Esophagus muscularis mucosa (tissue), 4 donors: Measurements from ENCODE around the gene TMEM123. TPM values are rescaled to one million over a fixed set of nuclear protein-coding genes. Genes with fewer than 3 reads are reported as not detected.

ENCODE experiments used
- DNase-seq: peaks from one replicate; pipeline ENCODE4 v3.0.0-alpha.2; 2017; ENCODE audit errors: extremely low spot score
- H3K27ac ChIP-seq, 4 donors: fragments of 200-600 bp; sonication (generic); replicated peaks in 1 of 4; 1 replicate in 3 of 4; 2 replicates in 1 of 4; pipeline ENCODE4 v1.5.1; 2016 to 2019; ENCODE audit warnings: mild to moderate bottlenecking in 1 of 4
- H3K27me3 ChIP-seq, 4 donors: fragments of 200-600 bp; sonication (generic); one replicate each; pipeline versions ENCODE4 v1.5.1 to v1.6.0; 2016 to 2019
- H3K36me3 ChIP-seq, 4 donors: fragments of 200-600 bp; sonication (generic); one replicate each; pipeline ENCODE4 v1.5.1; 2016 to 2019
- H3K4me1 ChIP-seq, 4 donors: fragments of 200-600 bp; sonication (generic); one replicate each; pipeline ENCODE4 v1.5.1; 2016 to 2019
- H3K4me3 ChIP-seq, 4 donors: fragments of 200-600 bp; sonication (generic); 1 replicate in 2 of 4; 2 replicates in 2 of 4; pipeline ENCODE4 v1.5.1; 2016 to 2019; ENCODE audit warnings: mild to moderate bottlenecking in 4 of 4, moderate library complexity in 1 of 4
- H3K9me3 ChIP-seq, 4 donors: fragments of 200-600 bp; sonication (generic); 1 replicate in 3 of 4; 2 replicates in 1 of 4; pipeline ENCODE4 v1.5.1; 2016 to 2019
- EP300 ChIP-seq: sonication (generic); formaldehyde crosslinking; IDR thresholded peaks from one replicate; pipeline ENCODE4 v1.6.1; 2017; ENCODE audit warnings: antibody characterized with exemption
- POLR2A ChIP-seq: fragments of 450-650 bp; IDR thresholded peaks from one replicate; pipeline ENCODE4 v1.6.1; 2017; ENCODE audit warnings: antibody characterized with exemption, moderate library complexity, mild to moderate bottlenecking, low read depth
- POLR2AphosphoS5 ChIP-seq, 2 donors: sonication (generic); formaldehyde crosslinking; IDR thresholded peaks; one replicate each; pipeline ENCODE4 v1.6.1; 2017; ENCODE audit warnings: antibody characterized with exemption in 2 of 2
- WGBS: methylation state at CpG from one replicate; pipeline ENCODE4 v1.1.5; 2018; 5-methylcytosine and 5-hydroxymethylcytosine counted together
- intact Hi-C: fragments of 100-400 bp; cut with DNase I; formaldehyde crosslinking; loops from one replicate; pipeline ENCODE4 v1.15.1; 2023
- total RNA-seq, 4 donors: library from RNA; depleted of rRNA; stranded (reverse); fragments of >200 nt; gene quantifications; one replicate each; pipeline versions ENCODE4 v1.1.0 to v1.2.1, GENCODE V29; 2016
- TF ChIP-seq, protein P1 (sequence below), 3 experiments: fragments of 200-600 bp in 2 of 3; fragments of 450-650 bp in 1 of 3; sonication (generic) in 2 of 3; IDR thresholded peaks; one replicate each; pipeline ENCODE4 v1.5.1; 2017 to 2019; ENCODE audit warnings: antibody characterized with exemption in 3 of 3, mild to moderate bottlenecking in 2 of 3, moderate library complexity in 1 of 3

TMEM123 gene
- total RNA-seq, 4 donors from 2014 or later = 82.7 to 116 (median 88.8) TPM

DNA sequence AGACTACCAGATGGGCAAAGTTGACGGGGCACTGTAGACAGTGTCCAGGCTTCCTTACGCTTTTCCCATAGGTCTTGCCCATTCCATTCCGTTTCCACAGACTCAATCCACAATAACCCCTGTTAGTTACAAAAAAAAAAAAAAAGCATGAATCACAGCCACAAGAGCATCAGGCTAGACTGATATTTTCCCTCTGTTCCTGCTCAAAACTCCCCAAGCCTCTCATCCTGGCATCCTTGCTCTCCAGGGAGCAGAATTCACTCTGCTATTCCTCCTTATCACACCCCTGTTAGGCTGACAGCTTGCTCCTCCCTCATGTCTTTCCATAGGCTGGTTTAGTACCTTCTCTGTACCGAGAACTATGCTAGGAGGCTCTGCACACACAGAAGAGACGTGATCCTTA, 42.2 kb downstream of the TMEM123 start:
- TF ChIP-seq, protein P1, sequence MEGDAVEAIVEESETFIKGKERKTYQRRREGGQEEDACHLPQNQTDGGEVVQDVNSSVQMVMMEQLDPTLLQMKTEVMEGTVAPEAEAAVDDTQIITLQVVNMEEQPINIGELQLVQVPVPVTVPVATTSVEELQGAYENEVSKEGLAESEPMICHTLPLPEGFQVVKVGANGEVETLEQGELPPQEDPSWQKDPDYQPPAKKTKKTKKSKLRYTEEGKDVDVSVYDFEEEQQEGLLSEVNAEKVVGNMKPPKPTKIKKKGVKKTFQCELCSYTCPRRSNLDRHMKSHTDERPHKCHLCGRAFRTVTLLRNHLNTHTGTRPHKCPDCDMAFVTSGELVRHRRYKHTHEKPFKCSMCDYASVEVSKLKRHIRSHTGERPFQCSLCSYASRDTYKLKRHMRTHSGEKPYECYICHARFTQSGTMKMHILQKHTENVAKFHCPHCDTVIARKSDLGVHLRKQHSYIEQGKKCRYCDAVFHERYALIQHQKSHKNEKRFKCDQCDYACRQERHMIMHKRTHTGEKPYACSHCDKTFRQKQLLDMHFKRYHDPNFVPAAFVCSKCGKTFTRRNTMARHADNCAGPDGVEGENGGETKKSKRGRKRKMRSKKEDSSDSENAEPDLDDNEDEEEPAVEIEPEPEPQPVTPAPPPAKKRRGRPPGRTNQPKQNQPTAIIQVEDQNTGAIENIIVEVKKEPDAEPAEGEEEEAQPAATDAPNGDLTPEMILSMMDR (IDR thresholded peaks at IDR 0.05) = no peak
- TF ChIP-seq POLR2AphosphoS5 (IDR thresholded peaks at IDR 0.05) = no peak
- no peak for TF ChIP-seq POLR2A
- no peak for TF ChIP-seq EP300
- DNase-seq = no peak
- Histone ChIP-seq H3K9me3 (no peaks in the 10 kb centered on the region), H3K4me1 (peaks cover 3 to 33% (median 23%) of the 10 kb centered on the region in 4 donors), H3K27me3 (no peaks in the 10 kb centered on the region), H3K4me3 (no peak overlapping the region), H3K36me3 (peaks cover 0 to 6% (median 5%) of the 10 kb centered on the region in 4 donors), H3K27ac (no peak overlapping the region)
- WGBS = 76% methylated on average over 5 of the region's 5 CpGs
- intact Hi-C loops = no loop called here

DNA sequence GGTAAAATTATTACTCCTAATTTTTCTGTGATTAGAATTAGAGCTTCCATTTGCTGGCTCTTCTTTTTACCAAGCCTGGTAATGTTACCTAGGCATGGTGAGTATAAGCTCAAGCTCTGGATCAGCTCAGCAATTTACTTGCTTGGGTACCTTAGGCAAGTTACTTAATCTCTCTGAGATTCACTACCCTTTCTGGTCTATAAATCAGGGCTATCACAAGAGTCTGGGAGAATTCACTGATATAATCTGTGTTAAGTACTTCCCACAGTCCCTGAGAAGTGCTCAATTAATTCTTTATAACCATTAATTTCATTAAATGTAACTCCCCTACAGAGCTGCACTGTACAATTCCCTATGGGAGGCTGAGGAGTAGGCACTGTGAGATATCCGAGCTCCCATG, 44.2 kb downstream of the TMEM123 start:
- peaks cover 0 to 24% (median 8%) of the 10 kb centered on the region in 4 donors for H3K36me3 ChIP-seq
- H3K27me3 ChIP-seq = no peaks in the 10 kb centered on the region
- TF ChIP-seq EP300 (no peak), POLR2AphosphoS5 (IDR thresholded peaks at IDR 0.05) (no peak), POLR2A (no peak)
- TF ChIP-seq, protein P1 (IDR thresholded peaks at IDR 0.05) = no peak
- H3K9me3 ChIP-seq = no peaks in the 10 kb centered on the region
- no peak overlapping the region for H3K27ac ChIP-seq
- DNase-seq = no peak
- H3K4me1 ChIP-seq = peaks cover 3 to 33% (median 25%) of the 10 kb centered on the region in 4 donors
- WGBS = 91% methylated on average over 1 of the region's 1 CpG
- intact Hi-C loops = no loop called here
- H3K4me3 ChIP-seq = no peak overlapping the region

DNA sequence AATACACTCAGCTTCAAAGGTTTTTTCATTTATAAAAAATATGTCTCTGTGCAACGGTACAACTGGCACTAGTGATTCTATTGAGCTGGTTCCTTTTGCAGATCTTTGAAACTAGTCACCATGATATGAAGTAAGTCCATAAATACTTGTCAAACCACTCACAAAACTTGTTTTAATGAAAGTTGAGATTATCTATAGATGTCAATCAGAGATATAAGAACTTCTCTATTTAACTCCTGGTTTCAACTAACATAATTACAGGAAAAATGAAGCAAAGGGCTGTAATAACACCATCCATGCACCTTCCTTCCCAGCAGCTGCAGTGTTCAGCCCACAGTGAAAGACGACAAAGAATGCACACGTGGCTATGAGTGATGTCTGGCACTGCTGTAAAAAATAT, 44.7 kb downstream of the TMEM123 start:
- no peaks in the 10 kb centered on the region for H3K27me3 ChIP-seq
- 74% methylated on average over 3 of the region's 3 CpGs for WGBS
- H3K9me3 ChIP-seq = no peaks in the 10 kb centered on the region
- TF ChIP-seq POLR2A (no peak), EP300 (no peak), POLR2AphosphoS5 (IDR thresholded peaks at IDR 0.05) (no peak)
- TF ChIP-seq, protein P1 (IDR thresholded peaks at IDR 0.05) = no peak
- H3K36me3 ChIP-seq = peaks cover 0 to 28% (median 10%) of the 10 kb centered on the region in 4 donors
- H3K27ac ChIP-seq = no peak overlapping the region
- no peak for DNase-seq
- intact Hi-C loops = no loop called here
- H3K4me3 ChIP-seq = no peak overlapping the region
- H3K4me1 ChIP-seq = peaks cover 3 to 33% (median 25%) of the 10 kb centered on the region in 4 donors

DNA sequence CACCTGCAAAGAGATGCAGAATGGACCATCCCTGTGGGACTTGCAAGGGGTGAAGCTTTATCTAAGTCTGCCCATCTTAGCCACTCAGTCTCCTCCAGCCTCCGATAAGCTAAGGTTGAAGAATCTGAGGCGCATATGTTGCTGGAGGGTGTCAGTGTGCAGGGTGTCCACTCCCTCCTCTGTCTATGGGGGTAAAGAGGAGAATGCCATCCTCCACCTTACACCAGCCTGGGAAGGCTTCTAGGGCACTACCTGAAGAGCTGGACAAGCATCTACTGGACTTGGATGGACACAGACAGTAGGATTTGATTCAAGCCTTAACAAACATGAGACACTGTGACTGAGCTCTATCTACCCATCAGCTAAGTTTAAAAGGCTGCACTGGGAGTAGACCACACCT, 46.5 kb downstream of the TMEM123 start:
- TF ChIP-seq POLR2A (no peak), EP300 (no peak), POLR2AphosphoS5 (IDR thresholded peaks at IDR 0.05) (no peak)
- TF ChIP-seq, protein P1 (IDR thresholded peaks at IDR 0.05) = no peak
- H3K4me1 ChIP-seq = peaks cover 3 to 27% (median 22%) of the 10 kb centered on the region in 4 donors
- H3K36me3 ChIP-seq = peaks cover 6 to 41% (median 17%) of the 10 kb centered on the region in 4 donors
- H3K4me3 ChIP-seq = no peak overlapping the region
- intact Hi-C loops = no loop called here
- no peak overlapping the region for H3K27ac ChIP-seq
- H3K9me3 ChIP-seq = no peaks in the 10 kb centered on the region
- no peaks in the 10 kb centered on the region for H3K27me3 ChIP-seq
- WGBS = 100% methylated on average over 1 of the region's 2 CpGs
- no peak for DNase-seq

DNA sequence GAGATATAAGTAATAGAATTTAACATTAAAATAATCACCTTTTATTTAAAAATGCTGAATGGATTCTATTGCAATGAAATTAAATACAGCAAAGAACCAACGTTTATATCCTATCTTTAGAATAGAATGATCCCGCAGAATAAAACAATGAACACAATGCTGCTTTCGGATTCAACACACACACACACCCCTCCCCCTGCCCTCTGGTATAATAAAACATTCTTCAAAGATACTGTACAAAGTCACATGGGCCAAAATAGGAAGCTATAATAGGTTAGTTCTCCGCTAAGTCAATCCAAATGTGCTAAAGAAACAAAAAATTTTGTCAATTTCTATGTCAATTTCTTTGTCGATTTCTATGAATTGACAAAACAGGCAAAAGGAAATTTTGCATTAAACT, 47.1 kb downstream of the TMEM123 start:
- peaks cover 6 to 47% (median 22%) of the 10 kb centered on the region in 4 donors for H3K36me3 ChIP-seq
- WGBS = 81% methylated on average over 5 of the region's 5 CpGs
- no peak overlapping the region for H3K4me3 ChIP-seq
- DNase-seq = no peak
- intact Hi-C loops = no loop called here
- no peak overlapping the region for H3K27ac ChIP-seq
- H3K9me3 ChIP-seq = no peaks in the 10 kb centered on the region
- TF ChIP-seq, protein P1 (IDR thresholded peaks at IDR 0.05) = no peak
- TF ChIP-seq EP300 = no peak
- no peak for TF ChIP-seq POLR2A
- no peak for TF ChIP-seq POLR2AphosphoS5 (IDR thresholded peaks at IDR 0.05)
- H3K4me1 ChIP-seq = peaks cover 3 to 25% (median 18%) of the 10 kb centered on the region in 4 donors
- H3K27me3 ChIP-seq = no peaks in the 10 kb centered on the region
